ENCODE results near the gene GDF2. TPM values are rescaled to one million over a fixed set of nuclear protein-coding genes. Genes with fewer than 3 reads are reported as not detected.

The GDF2 gene
- total and polyA plus RNA-seq, 4 donors, result not detected

DNA sequence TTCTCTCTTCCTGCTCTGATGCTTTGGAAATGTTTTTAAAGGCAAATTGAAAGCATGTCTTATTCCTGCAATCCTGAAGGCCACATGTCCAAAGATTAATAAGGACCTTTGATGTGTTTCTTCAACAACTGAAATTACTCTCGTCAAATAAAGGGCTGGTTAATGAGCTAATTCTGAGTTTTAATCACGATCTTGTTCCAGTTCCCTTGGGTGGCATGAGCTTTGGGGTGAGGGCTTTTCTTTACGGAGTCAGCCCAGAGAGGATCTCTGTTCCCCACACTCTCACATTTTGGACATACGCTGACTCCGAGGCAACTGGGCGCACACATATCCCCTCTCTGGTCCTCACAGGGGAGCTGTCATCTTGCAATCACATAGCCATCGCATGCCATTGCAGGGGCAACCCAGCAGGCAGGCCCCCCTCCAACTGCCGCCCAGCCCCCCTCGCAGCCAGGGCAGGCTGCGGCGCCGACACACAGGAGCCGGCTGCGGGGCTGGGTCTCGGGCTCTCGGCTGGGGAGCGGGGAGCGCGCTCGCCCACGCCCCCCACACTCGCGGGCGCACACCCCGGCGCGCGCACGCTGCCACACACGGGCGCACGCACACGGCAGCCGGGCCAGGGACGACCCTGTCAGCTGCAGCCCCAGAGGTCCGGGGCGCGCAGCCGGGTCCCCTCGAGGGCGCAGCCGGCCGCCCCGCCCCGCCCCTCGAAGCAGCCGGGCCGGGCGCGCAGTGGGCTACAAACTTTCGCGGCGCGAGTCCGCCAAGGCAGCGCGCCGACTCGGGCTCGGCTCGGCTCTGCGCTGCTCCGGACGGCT is 22.4 kb upstream of the GDF2 start, which contains the start of gene GDF10:
Gene GDF10, plus strand, starts transcription at position 587 of the 818 bp plus-strand sequence. CDS start 455 bp downstream, outside the sequence.
- ATAC-seq (ENCODE audit: insufficient read depth, low FRiP score) (no peak), DNase-seq (peak; percentile 63 to 81 (median 68))
- peaks cover 0 to 3% (median 0%) of the 10 kb centered on the region in 4 donors for H3K9me3 ChIP-seq (ENCODE audit: control insufficient read depth in 4 of 4, insufficient read depth in 3 of 4, low read length in 3 of 4)
- H3K27me3 ChIP-seq (ENCODE audit: control insufficient read depth in 3 of 3, insufficient read depth in 3 of 3, low read length in 2 of 3), result peaks cover 0 to 12% (median 9%) of the 10 kb centered on the region in 3 donors
- peaks cover 0 to 83% (median 33%) of the 10 kb centered on the region in 5 donors for H3K4me1 ChIP-seq (ENCODE audit: control insufficient read depth in 5 of 5, insufficient read depth in 5 of 5, low read length in 5 of 5)
- H3K4me3 ChIP-seq, result peak within 1 kb of the TSS; percentile 16
- 6 to 13% methylated on average over 28 to 64 of the region's 64 CpGs for WGBS, 2 donors
- TF ChIP-seq, protein P1, sequence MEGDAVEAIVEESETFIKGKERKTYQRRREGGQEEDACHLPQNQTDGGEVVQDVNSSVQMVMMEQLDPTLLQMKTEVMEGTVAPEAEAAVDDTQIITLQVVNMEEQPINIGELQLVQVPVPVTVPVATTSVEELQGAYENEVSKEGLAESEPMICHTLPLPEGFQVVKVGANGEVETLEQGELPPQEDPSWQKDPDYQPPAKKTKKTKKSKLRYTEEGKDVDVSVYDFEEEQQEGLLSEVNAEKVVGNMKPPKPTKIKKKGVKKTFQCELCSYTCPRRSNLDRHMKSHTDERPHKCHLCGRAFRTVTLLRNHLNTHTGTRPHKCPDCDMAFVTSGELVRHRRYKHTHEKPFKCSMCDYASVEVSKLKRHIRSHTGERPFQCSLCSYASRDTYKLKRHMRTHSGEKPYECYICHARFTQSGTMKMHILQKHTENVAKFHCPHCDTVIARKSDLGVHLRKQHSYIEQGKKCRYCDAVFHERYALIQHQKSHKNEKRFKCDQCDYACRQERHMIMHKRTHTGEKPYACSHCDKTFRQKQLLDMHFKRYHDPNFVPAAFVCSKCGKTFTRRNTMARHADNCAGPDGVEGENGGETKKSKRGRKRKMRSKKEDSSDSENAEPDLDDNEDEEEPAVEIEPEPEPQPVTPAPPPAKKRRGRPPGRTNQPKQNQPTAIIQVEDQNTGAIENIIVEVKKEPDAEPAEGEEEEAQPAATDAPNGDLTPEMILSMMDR (IDR thresholded peaks at IDR 0.05; ENCODE audit: control extremely low read depth, extremely low read depth), result no peak
- peaks cover 0 to 30% (median 6%) of the 10 kb centered on the region in 4 donors for H3K36me3 ChIP-seq (ENCODE audit: control insufficient read depth in 4 of 4, insufficient read depth in 4 of 4, low read length in 4 of 4)
- peak within 1 kb of the TSS in 1 of 2 donors; percentile 38 for H3K27ac ChIP-seq (ENCODE audit: low read depth in 1 of 2, low read length in 1 of 2)
- peak within 1 kb of the TSS; percentile 12 to 76 for H3K9ac ChIP-seq (ENCODE audit: insufficient read depth in 1 of 2, low read length in 2 of 2)

DNA sequence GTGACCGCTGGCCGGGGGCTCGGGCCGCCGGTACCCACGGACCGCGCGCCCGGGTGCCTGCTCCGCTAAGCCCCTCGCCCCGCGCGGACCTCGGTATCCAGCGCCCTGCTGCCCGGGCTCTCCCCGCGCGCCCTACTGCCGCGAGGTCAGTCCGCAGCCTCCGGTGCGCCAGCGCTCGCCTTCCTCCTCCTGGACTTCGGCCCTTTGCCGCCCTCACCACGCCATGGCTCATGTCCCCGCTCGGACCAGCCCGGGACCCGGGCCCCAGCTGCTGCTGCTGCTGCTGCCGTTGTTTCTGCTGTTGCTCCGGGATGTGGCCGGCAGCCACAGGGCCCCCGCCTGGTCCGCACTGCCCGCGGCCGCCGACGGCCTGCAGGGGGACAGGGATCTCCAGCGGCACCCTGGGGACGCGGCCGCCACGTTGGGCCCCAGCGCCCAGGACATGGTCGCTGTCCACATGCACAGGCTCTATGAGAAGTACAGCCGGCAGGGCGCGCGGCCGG is 21.8 kb upstream of the GDF2 start:
- ATAC-seq (ENCODE audit: insufficient read depth, low FRiP score), result no peak
- DNase-seq, result peak; percentile 30 to 41 (median 33)
- 2% methylated on average over 51 to 57 of the region's 57 CpGs for WGBS, 2 donors

DNA sequence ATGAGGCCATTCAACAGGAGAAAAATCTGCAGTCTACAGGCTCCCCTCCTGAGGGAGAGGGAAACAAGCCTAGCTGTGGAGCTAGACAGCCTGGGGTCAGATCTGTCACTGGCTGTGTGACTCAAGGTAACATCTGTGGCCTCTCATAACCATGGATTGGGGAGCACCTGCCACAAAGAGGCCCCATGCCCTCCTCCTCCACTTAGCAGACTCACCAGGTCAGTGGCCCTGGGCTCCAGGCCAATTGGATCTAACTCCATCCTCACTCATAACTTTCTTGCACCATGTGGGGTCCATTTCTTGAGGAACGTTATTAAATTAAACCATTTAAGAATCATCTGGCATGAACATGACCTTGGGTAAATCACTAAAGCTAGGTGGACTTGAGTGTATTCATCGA is 20.4 kb upstream of the GDF2 start:
- Histone ChIP-seq H3K4me3 (no peak overlapping the region), H3K36me3 (ENCODE audit: control insufficient read depth in 4 of 4, insufficient read depth in 4 of 4, low read length in 4 of 4) (peaks cover 0 to 40% (median 12%) of the 10 kb centered on the region in 4 donors), H3K27ac (ENCODE audit: low read depth in 1 of 2, low read length in 1 of 2) (no peak overlapping the region), H3K9me3 (ENCODE audit: control insufficient read depth in 4 of 4, insufficient read depth in 3 of 4, low read length in 3 of 4) (no peaks in the 10 kb centered on the region), H3K27me3 (ENCODE audit: control insufficient read depth in 3 of 3, insufficient read depth in 3 of 3, low read length in 2 of 3) (peaks cover 0 to 9% (median 8%) of the 10 kb centered on the region in 3 donors), H3K9ac (ENCODE audit: insufficient read depth in 1 of 2, low read length in 2 of 2) (peak overlapping the region; percentile 46 to 76), H3K4me1 (ENCODE audit: control insufficient read depth in 5 of 5, insufficient read depth in 5 of 5, low read length in 5 of 5) (peaks cover 0 to 83% (median 36%) of the 10 kb centered on the region in 5 donors)
- ATAC-seq (ENCODE audit: insufficient read depth, low FRiP score) (no peak), DNase-seq (peak in 1 of 3 donors; percentile 36)
- TF ChIP-seq, protein P1 (IDR thresholded peaks at IDR 0.05; ENCODE audit: control extremely low read depth, extremely low read depth), result no peak
- 73 to 91% methylated on average over 2 of the region's 2 CpGs for WGBS, 2 donors

More for the DNA sequence above, 21.8 kb upstream of the GDF2 start:
- peaks cover 0 to 2% (median 0%) of the 10 kb centered on the region in 4 donors for H3K9me3 ChIP-seq (ENCODE audit: control insufficient read depth in 4 of 4, insufficient read depth in 3 of 4, low read length in 3 of 4)
- peaks cover 0 to 83% (median 40%) of the 10 kb centered on the region in 5 donors for H3K4me1 ChIP-seq (ENCODE audit: control insufficient read depth in 5 of 5, insufficient read depth in 5 of 5, low read length in 5 of 5)
- H3K9ac ChIP-seq (ENCODE audit: insufficient read depth in 1 of 2, low read length in 2 of 2), result peak overlapping the region in 1 of 2 donors; percentile 12
- H3K36me3 ChIP-seq (ENCODE audit: control insufficient read depth in 4 of 4, insufficient read depth in 4 of 4, low read length in 4 of 4), result peaks cover 0 to 30% (median 8%) of the 10 kb centered on the region in 4 donors
- peaks cover 0 to 11% (median 9%) of the 10 kb centered on the region in 3 donors for H3K27me3 ChIP-seq (ENCODE audit: control insufficient read depth in 3 of 3, insufficient read depth in 3 of 3, low read length in 2 of 3)
- H3K4me3 ChIP-seq, result peak overlapping the region; percentile 16
- TF ChIP-seq, protein P1 (IDR thresholded peaks at IDR 0.05; ENCODE audit: control extremely low read depth, extremely low read depth), result no peak
- peak overlapping the region in 1 of 2 donors; percentile 38 for H3K27ac ChIP-seq (ENCODE audit: low read depth in 1 of 2, low read length in 1 of 2)

Data from lung (tissue), 12 donors.